ENCODE data around the gene RNF133.

RNF133 gene

GRCh38 chr7:122724366-122724765, 25.4 kb upstream of the RNF133 start:
- H3K27ac ChIP-seq (ENCODE audit: low read depth, low read length) = no peak overlapping the region
- H3K9ac ChIP-seq (ENCODE audit: low read length) = no peak overlapping the region
- H3K4me3 ChIP-seq (ENCODE audit: insufficient read depth, low read length, poor library complexity, severe bottlenecking) = no peak overlapping the region
- no peaks in the 10 kb centered on the region for H4K20me1 ChIP-seq (ENCODE audit: low read depth, low read length)
- H3F3A ChIP-seq (ENCODE audit: insufficient read depth) = no peaks in the 10 kb centered on the region
- H3K9me2 ChIP-seq (replicated peaks; ENCODE audit: insufficient read depth, low read length) = no peaks in the 10 kb centered on the region
- no peak overlapping the region for H2AFZ ChIP-seq (ENCODE audit: low read depth, low read length, severe bottlenecking)
- H3K36me3 ChIP-seq (ENCODE audit: low read length) = no peaks in the 10 kb centered on the region
- H3K4me2 ChIP-seq (ENCODE audit: low read depth, low read length, poor library complexity, severe bottlenecking) = no peak overlapping the region
- no peaks in the 10 kb centered on the region for H3K9me3 ChIP-seq (ENCODE audit: insufficient read depth, low read length)
- H3K79me2 ChIP-seq (ENCODE audit: insufficient read depth, low read length) = no peaks in the 10 kb centered on the region
- no peaks in the 10 kb centered on the region for H3K27me3 ChIP-seq (ENCODE audit: low read length)
- TF ChIP-seq CTCF (IDR thresholded peaks at IDR 0.05; ENCODE audit: insufficient read depth, low read length, poor library complexity, severe bottlenecking) = no peak
- TF ChIP-seq EZH2phosphoT487 (conservative IDR thresholded peaks at IDR 0.05; ENCODE audit: low read length) = no peak

GRCh38 chr7:122719010-122719578, 20.2 kb upstream of the RNF133 start:
- Histone ChIP-seq H3K4me3 (ENCODE audit: insufficient read depth, low read length, poor library complexity, severe bottlenecking) (no peak overlapping the region), H3K27ac (ENCODE audit: low read depth, low read length) (no peak overlapping the region), H3K4me2 (ENCODE audit: low read depth, low read length, poor library complexity, severe bottlenecking) (no peak overlapping the region), H3K79me2 (ENCODE audit: insufficient read depth, low read length) (no peaks in the 10 kb centered on the region), H3K9me3 (ENCODE audit: insufficient read depth, low read length) (no peaks in the 10 kb centered on the region), H3K27me3 (ENCODE audit: low read length) (no peaks in the 10 kb centered on the region), H3K36me3 (ENCODE audit: low read length) (no peaks in the 10 kb centered on the region), H3K9ac (ENCODE audit: low read length) (no peak overlapping the region), H4K20me1 (ENCODE audit: low read depth, low read length) (no peaks in the 10 kb centered on the region), H3K9me2 (replicated peaks; ENCODE audit: insufficient read depth, low read length) (no peaks in the 10 kb centered on the region), H2AFZ (ENCODE audit: low read depth, low read length, severe bottlenecking) (no peak overlapping the region), H3F3A (ENCODE audit: insufficient read depth) (no peaks in the 10 kb centered on the region)
- no peak for TF ChIP-seq EZH2phosphoT487 (conservative IDR thresholded peaks at IDR 0.05; ENCODE audit: low read length)
- TF ChIP-seq CTCF (IDR thresholded peaks at IDR 0.05; ENCODE audit: insufficient read depth, low read length, poor library complexity, severe bottlenecking) = no peak

GRCh38 chr7:122717356-122718089, 18.6 kb upstream of the RNF133 start:
- Histone ChIP-seq H4K20me1 (ENCODE audit: low read depth, low read length) (no peaks in the 10 kb centered on the region), H3K9me2 (replicated peaks; ENCODE audit: insufficient read depth, low read length) (no peaks in the 10 kb centered on the region), H3K27me3 (ENCODE audit: low read length) (no peaks in the 10 kb centered on the region), H2AFZ (ENCODE audit: low read depth, low read length, severe bottlenecking) (no peak overlapping the region), H3K4me2 (ENCODE audit: low read depth, low read length, poor library complexity, severe bottlenecking) (no peak overlapping the region), H3F3A (ENCODE audit: insufficient read depth) (no peaks in the 10 kb centered on the region), H3K9ac (ENCODE audit: low read length) (no peak overlapping the region), H3K4me3 (ENCODE audit: insufficient read depth, low read length, poor library complexity, severe bottlenecking) (no peak overlapping the region), H3K79me2 (ENCODE audit: insufficient read depth, low read length) (no peaks in the 10 kb centered on the region), H3K27ac (ENCODE audit: low read depth, low read length) (no peak overlapping the region), H3K36me3 (ENCODE audit: low read length) (no peaks in the 10 kb centered on the region), H3K9me3 (ENCODE audit: insufficient read depth, low read length) (no peaks in the 10 kb centered on the region)
- TF ChIP-seq CTCF (IDR thresholded peaks at IDR 0.05; ENCODE audit: insufficient read depth, low read length, poor library complexity, severe bottlenecking) = no peak
- TF ChIP-seq EZH2phosphoT487 (conservative IDR thresholded peaks at IDR 0.05; ENCODE audit: low read length) = no peak
